ENCODE data around the gene HCAR2.

DNA sequence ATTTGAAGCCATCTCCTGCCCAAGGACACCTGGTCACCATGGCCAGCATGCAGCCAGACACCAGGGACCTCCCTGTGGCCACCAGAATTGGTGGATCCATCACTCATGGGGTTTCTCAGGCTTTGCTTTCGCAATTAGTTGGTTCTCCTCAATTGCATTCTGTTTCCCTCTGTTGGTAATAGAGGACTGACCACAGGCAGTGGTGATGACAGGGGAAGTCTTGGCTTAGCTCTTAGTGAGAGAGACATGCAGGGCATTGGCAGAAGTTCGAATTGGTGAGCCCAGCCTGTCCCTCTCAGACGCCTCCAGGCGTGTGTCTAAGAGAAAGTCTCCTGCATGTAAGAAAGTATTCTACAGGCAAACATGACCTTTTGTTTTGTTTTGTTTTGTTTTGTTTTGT, 21.3 kb downstream of the HCAR2 start:
- TF ChIP-seq POLR2A (IDR thresholded peaks at IDR 0.05; ENCODE audit: low read depth, low read length), result no peak
- TF ChIP-seq, protein P1, sequence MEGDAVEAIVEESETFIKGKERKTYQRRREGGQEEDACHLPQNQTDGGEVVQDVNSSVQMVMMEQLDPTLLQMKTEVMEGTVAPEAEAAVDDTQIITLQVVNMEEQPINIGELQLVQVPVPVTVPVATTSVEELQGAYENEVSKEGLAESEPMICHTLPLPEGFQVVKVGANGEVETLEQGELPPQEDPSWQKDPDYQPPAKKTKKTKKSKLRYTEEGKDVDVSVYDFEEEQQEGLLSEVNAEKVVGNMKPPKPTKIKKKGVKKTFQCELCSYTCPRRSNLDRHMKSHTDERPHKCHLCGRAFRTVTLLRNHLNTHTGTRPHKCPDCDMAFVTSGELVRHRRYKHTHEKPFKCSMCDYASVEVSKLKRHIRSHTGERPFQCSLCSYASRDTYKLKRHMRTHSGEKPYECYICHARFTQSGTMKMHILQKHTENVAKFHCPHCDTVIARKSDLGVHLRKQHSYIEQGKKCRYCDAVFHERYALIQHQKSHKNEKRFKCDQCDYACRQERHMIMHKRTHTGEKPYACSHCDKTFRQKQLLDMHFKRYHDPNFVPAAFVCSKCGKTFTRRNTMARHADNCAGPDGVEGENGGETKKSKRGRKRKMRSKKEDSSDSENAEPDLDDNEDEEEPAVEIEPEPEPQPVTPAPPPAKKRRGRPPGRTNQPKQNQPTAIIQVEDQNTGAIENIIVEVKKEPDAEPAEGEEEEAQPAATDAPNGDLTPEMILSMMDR (conservative IDR thresholded peaks at IDR 0.05; ENCODE audit: low read depth, low read length), result no peak
- TF ChIP-seq CEBPB (IDR thresholded peaks at IDR 0.05; ENCODE audit: low read depth, low read length), result peak; percentile 60
- TF ChIP-seq MXI1 (IDR thresholded peaks at IDR 0.05; ENCODE audit: borderline replicate concordance, low read depth, low read length), result no peak
- no peak for TF ChIP-seq NFE2L2 (IDR thresholded peaks at IDR 0.05; ENCODE audit: low read depth, low read length)
- TF ChIP-seq RAD21 (IDR thresholded peaks at IDR 0.05; ENCODE audit: low read length), result no peak
